ENCODE measurements around the gene HLCS. TPM values are rescaled to one million over a fixed set of nuclear protein-coding genes. Genes with fewer than 3 reads are reported as not detected.

HLCS gene
- polyA plus RNA-seq, 1 donor (not counting 4 experiments of a cell fraction or from before 2014, with no cell fraction given), result 11.5 TPM

DNA sequence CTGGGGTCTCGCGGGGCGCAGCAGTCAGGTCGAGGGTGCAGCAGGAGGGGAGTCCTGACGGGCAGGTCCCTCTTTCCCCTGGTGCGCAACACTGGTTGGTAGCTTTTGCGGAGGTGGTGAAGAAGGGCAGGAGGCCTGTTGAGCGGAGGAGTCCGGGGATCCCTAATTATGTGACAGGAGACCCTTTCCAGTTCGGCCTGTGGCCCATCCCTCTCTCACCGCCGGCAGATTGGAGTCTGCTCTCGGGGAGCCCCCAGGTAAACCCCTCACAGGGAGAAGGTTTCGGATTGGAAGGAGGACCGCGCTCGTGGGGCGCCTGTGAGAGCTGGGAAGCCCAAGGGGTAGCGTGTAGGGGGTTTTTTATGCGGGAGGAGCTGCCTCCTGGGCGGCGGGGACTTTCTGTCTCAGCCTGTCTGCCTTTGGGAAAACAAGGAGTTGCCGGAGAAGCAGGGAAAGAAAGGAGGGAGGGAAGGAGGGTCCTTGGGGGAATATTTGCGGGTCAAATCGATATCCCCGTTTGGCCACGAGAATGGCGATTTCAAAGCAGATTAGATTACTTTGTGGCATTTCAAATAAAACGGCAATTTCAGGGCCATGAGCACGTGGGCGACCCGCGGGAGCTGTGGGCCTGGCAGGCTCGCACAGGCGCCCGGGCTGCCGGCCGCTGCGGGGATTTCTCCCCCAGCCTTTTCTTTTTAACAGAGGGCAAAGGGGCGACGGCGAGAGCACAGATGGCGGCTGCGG is 258.0 kb downstream of the HLCS start:
- H3K4me3 ChIP-seq (ENCODE audit: control insufficient read depth in 2 of 3, extremely low read depth in 1 of 3, insufficient read depth in 2 of 3, low read depth in 1 of 3, low read length in 3 of 3), result no peak overlapping the region

DNA sequence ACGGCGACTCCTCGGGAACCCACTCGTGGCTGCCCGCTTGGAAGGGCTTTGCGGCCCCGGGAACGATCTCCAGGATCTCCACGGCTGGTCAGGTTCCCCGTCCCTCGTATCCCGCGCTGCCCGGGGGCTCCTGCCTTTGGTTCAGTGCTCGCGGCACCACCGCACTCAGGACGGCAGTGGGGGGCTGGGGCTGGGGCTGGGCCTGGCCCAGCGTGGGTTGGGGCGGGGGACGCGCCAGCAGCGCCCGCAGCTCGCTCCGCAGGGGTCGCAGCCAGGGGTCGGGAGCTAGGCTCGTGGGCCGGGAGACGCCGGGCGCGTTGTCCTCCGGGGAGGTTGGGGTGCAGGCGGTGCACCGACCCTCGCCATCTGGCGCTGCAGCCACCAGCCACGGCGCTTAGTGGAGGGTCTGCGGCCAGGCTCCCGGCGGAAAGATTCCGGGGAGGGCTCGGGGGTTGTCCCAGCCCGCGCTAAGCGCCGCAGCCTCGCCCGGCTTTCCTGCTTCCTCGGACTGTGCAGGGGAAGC is 258.6 kb downstream of the HLCS start:
- Histone ChIP-seq H3K27me3 (ENCODE audit: control insufficient read depth, extremely low read depth, insufficient read depth, low read length) (peaks cover 97% of the 10 kb centered on the region), H3K9me1 (ENCODE audit: control insufficient read depth, extremely low read depth, insufficient read depth, low read length) (no peaks in the 10 kb centered on the region), H3K27ac (ENCODE audit: control insufficient read depth, insufficient read depth, low read length) (no peak overlapping the region), H3K36me3 (ENCODE audit: control insufficient read depth in 2 of 2, extremely low read depth in 1 of 2, insufficient read depth in 2 of 2, low read length in 2 of 2) (no peaks in the 10 kb centered on the region), H3K4me1 (ENCODE audit: control insufficient read depth, extremely low read depth, insufficient read depth, low read length) (peaks cover 7% of the 10 kb centered on the region), H2AFZ (ENCODE audit: control insufficient read depth, low read length) (no peak overlapping the region), H4K20me1 (ENCODE audit: control insufficient read depth, extremely low read depth, insufficient read depth, low read length) (peaks cover 15% of the 10 kb centered on the region), H3K4me2 (ENCODE audit: control insufficient read depth, extremely low read depth, insufficient read depth, low read depth, low read length) (no peak overlapping the region), H3K79me2 (ENCODE audit: control insufficient read depth, insufficient read depth, low read length) (no peaks in the 10 kb centered on the region), H3K4me3 (ENCODE audit: control insufficient read depth in 2 of 3, extremely low read depth in 1 of 3, insufficient read depth in 2 of 3, low read depth in 1 of 3, low read length in 3 of 3) (no peak overlapping the region), H3K9ac (ENCODE audit: control insufficient read depth, extremely low read depth, insufficient read depth, low read length) (no peak overlapping the region), H3K9me3 (ENCODE audit: control insufficient read depth, low read depth, low read length) (no peaks in the 10 kb centered on the region)
- FAIRE-seq (no peak), DNase-seq (ENCODE audit: low read depth, low spot score) (no peak)
- no peak for TF ChIP-seq EZH2 (IDR thresholded peaks at IDR 0.05; ENCODE audit: low read length)
- TF ChIP-seq, protein P1, sequence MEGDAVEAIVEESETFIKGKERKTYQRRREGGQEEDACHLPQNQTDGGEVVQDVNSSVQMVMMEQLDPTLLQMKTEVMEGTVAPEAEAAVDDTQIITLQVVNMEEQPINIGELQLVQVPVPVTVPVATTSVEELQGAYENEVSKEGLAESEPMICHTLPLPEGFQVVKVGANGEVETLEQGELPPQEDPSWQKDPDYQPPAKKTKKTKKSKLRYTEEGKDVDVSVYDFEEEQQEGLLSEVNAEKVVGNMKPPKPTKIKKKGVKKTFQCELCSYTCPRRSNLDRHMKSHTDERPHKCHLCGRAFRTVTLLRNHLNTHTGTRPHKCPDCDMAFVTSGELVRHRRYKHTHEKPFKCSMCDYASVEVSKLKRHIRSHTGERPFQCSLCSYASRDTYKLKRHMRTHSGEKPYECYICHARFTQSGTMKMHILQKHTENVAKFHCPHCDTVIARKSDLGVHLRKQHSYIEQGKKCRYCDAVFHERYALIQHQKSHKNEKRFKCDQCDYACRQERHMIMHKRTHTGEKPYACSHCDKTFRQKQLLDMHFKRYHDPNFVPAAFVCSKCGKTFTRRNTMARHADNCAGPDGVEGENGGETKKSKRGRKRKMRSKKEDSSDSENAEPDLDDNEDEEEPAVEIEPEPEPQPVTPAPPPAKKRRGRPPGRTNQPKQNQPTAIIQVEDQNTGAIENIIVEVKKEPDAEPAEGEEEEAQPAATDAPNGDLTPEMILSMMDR (optimal IDR thresholded peaks at IDR 0.05 in 1 of 3, IDR thresholded peaks at IDR 0.05 in 1 of 3, conservative IDR thresholded peaks at IDR 0.05 in 1 of 3; ENCODE audit: extremely low read depth in 1 of 3, insufficient read depth in 2 of 3, low read length in 3 of 3), result no peak
- dilution Hi-C loops (cut with MboI; ENCODE audit: extremely low pct_ligation_motif_present, low sequenced_read_pairs), result no loop called here

More for the DNA sequence above, 258.0 kb downstream of the HLCS start:
- Histone ChIP-seq H3K36me3 (ENCODE audit: control insufficient read depth in 2 of 2, extremely low read depth in 1 of 2, insufficient read depth in 2 of 2, low read length in 2 of 2) (no peaks in the 10 kb centered on the region), H3K9me3 (ENCODE audit: control insufficient read depth, low read depth, low read length) (no peaks in the 10 kb centered on the region), H3K27me3 (ENCODE audit: control insufficient read depth, extremely low read depth, insufficient read depth, low read length) (peaks cover 93% of the 10 kb centered on the region), H3K4me2 (ENCODE audit: control insufficient read depth, extremely low read depth, insufficient read depth, low read depth, low read length) (peak overlapping the region; percentile 29), H3K9ac (ENCODE audit: control insufficient read depth, extremely low read depth, insufficient read depth, low read length) (no peak overlapping the region), H2AFZ (ENCODE audit: control insufficient read depth, low read length) (no peak overlapping the region), H3K27ac (ENCODE audit: control insufficient read depth, insufficient read depth, low read length) (no peak overlapping the region), H4K20me1 (ENCODE audit: control insufficient read depth, extremely low read depth, insufficient read depth, low read length) (peaks cover 15% of the 10 kb centered on the region), H3K4me1 (ENCODE audit: control insufficient read depth, extremely low read depth, insufficient read depth, low read length) (peaks cover 7% of the 10 kb centered on the region), H3K9me1 (ENCODE audit: control insufficient read depth, extremely low read depth, insufficient read depth, low read length) (no peaks in the 10 kb centered on the region), H3K79me2 (ENCODE audit: control insufficient read depth, insufficient read depth, low read length) (no peaks in the 10 kb centered on the region)
- FAIRE-seq (no peak), DNase-seq (ENCODE audit: low read depth, low spot score) (no peak)
- TF ChIP-seq EZH2 (IDR thresholded peaks at IDR 0.05; ENCODE audit: low read length), result peak; percentile 100
- TF ChIP-seq, protein P1 (optimal IDR thresholded peaks at IDR 0.05 in 1 of 3, IDR thresholded peaks at IDR 0.05 in 1 of 3, conservative IDR thresholded peaks at IDR 0.05 in 1 of 3; ENCODE audit: extremely low read depth in 1 of 3, insufficient read depth in 2 of 3, low read length in 3 of 3), result no peak
- dilution Hi-C loops (cut with MboI; ENCODE audit: extremely low pct_ligation_motif_present, low sequenced_read_pairs), result no loop called here
